ENCODE results near the gene ANTXRL.
"Not testable (repeated sequence)": the region's sequence is repeated elsewhere in the genome, so short reads cannot be mapped to it uniquely, and the experiment has no call there.

The ANTXRL gene

DNA sequence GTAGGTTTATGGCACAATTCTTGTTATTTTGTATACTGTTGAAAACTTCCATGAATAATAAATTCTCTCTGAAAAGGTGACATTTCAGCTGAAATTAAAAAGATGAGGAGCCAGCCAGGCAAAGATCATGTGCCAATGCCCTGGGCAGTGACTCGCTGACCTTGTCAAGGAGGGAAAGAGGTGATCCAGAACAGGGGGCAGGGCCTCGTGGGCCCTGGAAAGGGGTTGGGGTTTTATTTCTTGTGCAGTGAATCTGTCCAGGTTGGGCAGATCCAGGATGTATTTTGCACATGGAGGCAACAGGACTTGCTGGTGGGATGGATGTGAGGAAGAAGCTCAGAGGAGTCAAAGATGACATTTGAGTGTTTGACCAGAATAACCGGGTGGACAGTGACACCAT lies 31.6 kb upstream of the ANTXRL start:
- not testable (repeated sequence) for DNase-seq

GRCh38 chr10:46255801-46256747 lies 30.7 kb upstream of the ANTXRL start:
- DNase-seq = peak; percentile 41

GRCh38 chr10:46257099-46257498 lies 29.7 kb upstream of the ANTXRL start:
- no peak for DNase-seq

GRCh38 chr10:46262906-46263560 lies 23.8 kb upstream of the ANTXRL start:
- not testable (repeated sequence) for DNase-seq

DNA sequence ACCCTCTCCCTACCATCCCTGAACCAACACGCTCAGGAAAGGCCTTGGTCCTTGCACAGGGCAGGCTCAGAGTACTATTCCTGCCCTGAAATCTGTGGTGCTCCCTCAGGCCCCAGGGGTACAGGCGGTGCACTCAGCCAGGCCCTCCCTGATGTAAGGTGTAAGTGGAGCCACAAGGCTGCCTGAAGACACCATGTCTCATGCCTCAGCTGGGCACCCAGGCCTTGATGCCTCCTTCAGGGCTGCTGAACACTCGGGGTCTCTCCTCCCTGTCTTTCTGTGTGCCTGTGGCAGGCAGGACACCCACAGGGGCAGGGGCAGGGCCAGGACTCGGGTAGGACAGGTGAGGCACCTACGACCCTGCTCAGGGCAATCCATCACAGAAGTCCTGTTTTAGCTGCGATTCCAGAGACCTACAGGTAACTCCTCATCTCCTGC lies 22.9 kb upstream of the ANTXRL start:
- DNase-seq = no peak

GRCh38 chr10:46264336-46264735 lies 22.5 kb upstream of the ANTXRL start:
- DNase-seq = no peak

- DNase-seq = no peak
Observed at GRCh38 chr10:46264737-46265368, 21.9 kb upstream of the ANTXRL start.

DNA sequence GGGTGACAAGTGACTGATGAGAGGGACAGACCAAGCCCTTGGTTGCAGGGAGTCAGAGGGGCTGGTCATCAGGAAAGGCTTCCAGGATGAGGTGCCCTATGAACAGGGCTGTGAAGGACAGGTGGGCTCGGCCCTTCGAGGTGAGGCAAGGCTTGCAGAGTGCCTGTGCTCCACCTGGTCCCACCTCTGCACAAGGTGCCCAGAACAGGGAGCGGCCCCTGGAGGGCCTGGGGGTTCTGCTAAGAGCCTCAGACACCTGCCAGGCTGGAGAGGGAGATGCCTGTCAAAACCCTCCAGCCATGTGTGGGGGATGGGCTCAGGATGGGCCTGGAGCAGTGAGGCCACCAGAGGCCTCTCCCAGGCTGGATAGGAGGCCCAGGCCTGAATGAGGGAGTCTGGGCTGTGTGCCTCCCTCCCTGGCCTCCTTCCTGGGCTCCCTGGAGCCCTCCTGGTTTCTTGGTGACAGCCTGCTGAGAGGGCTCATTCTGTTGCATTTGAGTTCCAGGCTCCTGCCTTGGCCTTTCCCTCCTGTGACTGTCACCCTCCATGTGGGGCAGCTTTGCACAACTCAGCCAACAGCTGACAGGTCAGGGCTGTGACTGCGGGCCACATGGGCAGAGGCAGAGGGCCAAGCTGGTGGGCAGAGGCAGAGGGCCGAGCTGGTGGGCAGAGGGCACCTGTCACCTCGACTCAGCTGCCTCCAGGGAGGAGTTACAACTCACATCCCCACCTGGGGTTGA lies 21.1 kb upstream of the ANTXRL start:
- not testable (repeated sequence) for DNase-seq

DNA sequence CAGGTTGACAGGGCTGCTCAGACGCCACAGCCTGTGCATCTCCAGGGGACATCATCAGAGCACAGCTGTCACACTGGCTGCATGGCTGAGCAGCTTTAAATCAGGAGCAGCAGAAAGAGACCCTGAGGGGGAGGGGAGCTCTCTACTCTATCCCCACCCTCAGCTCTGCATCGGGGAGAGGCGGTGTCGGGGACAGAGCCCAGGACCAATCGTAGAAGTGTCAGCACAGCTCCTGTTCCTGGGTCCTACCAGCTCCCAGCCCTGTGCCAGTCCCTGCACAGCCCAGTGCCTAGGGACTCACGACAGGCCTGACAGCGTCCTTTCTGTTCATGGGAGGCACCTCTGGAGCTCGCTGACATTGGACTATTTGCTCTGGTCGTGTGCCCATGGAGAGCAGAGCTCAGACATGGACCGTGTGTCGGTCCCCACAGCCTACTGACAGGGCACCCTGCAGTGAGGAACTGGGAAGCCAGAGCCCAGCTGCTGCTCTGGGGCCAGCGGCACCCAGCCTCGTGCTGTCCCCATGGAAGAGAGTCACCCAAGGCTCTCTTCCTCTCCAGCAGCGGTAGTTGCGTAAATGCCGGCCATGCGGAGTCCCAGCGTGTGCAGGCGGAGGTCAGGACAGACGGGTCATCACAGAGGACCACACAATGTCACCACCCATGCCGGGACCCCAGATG lies 20.4 kb upstream of the ANTXRL start:
- DNase-seq = peak; percentile 85

DNA sequence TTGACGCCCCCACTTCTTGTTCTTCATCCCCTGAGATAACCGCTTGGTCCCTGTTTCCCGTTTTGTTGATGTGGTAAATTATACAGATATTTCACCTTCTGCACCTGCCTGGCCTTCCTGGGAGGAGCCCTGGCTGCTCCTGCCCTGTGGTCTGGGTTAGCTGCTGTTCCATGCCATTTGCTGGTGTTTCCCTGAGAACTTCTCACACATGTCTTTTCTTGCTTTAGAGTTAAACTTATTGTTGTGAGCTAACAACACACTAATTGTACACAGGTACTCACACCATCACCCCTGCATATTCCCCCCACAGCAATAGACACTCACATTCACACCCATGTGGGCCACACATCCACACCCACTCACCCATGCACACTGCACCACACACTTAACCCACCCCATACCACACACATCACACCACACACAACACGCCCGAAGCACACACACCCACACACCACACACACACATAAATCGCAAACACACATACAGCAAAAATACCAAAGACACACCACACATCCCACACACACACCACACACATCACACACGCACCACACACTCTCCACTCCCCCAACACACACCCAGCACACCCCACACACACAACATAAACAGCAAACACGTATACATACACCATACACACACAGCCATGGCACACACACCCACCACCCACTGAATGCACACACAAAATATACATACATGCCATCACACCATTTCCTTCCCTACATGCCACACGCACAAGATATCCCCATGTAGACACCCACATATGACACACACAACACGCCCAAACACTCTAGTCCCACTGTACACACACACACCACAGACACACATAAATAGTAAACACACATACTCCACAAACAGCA lies 19.4 kb upstream of the ANTXRL start:
- no peak for DNase-seq

- no peak for DNase-seq
Observed at GRCh38 chr10:46268076-46268881, 18.5 kb upstream of the ANTXRL start.

- not testable (repeated sequence) for DNase-seq
Observed at GRCh38 chr10:46269554-46270053, 17.2 kb upstream of the ANTXRL start.

DNA sequence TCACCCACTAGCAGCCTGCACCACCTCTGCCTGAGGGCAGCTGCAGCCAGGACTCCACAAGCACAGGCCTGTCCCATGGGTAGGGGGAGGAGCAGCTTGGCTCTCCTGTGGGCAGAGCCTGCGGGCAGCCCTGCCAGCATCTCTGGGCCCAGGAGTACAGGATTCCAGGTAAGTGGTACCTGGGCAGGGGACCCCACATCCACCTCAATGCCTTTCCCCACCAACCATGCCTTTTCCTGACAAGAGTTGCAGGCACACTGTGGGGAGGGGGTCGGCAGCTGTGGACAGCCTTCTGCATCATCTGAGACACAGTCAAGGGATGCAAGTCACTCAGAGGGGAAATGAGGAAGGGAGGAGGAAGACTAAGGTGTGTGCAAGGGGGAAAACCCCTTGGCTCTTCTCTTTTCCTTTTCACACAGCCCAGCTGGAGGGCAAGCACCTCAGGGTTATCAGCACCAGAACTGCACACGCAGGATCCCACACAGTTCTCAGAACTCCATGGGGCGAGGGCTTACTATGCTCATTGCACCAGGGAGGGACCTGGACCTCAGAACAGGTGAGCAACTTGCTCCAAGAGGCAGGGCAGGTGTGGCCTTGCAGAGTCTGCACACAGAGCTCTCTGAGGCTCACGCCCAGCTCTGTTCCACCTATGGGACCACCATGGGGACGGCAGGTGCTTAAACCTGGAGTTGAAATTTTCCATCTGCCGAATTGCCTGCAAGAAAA lies 16.5 kb upstream of the ANTXRL start:
- no peak for DNase-seq

- DNase-seq = not testable (repeated sequence)
Observed at GRCh38 chr10:46270963-46271530, 15.8 kb upstream of the ANTXRL start.

DNA sequence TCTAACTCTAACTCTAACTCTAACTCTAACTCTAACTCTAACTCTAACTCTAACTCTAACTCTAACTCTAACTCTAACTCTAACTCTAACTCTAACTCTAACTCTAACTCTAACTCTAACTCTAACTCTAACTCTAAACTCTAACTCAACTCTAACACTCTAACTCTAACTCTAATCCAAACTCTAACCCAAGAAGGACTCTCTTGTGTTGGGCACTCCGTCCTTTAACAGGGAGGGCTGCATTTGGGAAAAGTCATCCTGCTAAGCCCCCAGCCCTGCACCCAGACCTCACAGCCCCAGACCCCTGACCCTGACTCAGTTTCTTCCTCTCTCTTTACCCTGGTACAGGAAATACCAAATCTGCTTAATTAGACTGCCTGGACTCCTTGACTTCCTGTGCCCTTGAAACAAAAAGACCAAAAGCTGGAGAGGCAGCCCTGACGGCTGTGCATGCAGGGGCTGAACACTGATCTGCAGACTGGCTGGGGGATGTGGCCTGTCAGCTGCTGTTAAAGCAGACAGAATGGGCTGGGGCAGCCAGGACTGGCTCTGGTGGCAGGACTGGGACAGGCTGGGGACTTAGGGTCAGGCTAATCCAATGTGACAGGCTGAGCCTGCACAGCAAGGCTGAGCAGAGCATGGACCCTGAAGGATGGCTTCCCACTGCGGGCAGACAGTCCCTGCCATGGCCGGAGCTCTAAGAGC lies 14.8 kb upstream of the ANTXRL start:
- not testable (repeated sequence) for DNase-seq

GRCh38 chr10:46272863-46273415 lies 13.9 kb upstream of the ANTXRL start:
- no peak for DNase-seq

DNA sequence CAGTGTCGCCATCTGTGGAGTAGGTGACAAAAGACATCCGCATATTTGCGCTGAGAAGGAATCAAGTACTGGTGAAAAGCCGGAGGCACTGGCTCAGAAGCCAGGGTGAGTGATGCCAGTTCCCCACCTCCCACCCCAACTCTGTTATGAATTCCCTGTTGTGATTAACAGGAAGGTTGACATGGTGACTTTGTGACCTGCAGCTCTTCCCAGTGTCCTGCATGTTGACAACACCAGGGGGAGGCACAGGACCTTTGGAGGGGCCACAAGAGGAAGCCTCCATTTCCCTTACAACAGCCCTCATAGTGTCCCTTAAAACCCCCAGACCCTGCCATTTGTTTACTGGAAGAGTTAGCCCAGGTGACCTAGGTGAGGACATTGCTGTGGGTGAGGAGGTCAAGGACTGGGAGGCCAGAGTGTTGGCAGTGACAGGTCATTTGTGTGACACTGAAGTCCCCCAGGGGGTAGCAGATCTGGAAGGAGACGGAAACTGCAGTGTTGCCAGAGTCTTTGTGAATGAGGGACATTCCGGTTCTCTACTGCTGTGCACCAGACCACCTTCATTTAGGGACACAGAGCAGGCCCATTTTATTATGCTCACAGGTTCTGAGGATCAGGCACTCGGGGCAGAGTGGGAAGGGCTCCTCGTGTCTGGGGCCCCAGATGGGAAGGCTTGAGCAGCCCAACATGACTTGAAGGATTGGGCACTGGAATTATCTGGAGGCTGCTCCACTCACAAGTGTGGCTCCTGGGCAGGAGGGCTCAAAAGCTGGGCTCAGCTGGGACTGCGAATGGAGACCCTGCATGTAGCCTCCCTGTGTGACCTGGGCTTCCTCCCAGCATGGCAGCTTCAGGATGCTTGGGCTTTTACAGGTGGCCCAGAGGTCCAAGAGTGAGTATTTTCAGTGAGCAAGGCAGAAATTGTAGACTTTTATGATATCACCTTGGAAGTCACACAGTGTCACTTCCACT lies 13.0 kb upstream of the ANTXRL start:
- no peak for DNase-seq

Measured in NCI-H1694 (cell line).